Measurements from ENCODE around the gene DUSP22.
"Not testable (repeated sequence)": the region's sequence is repeated elsewhere in the genome, so short reads cannot be mapped to it uniquely, and the experiment has no call there.

DUSP22 gene

GRCh38 chr6:280775-281468 lies 11.4 kb upstream of the DUSP22 start:
- DNase-seq (ENCODE audit: low spot score) = no peak

- no peak for DNase-seq (ENCODE audit: low spot score)
These were observed 10.7 kb upstream of the DUSP22 start for GRCh38 chr6:281469-282103.

GRCh38 chr6:282177-282866 lies 10.0 kb upstream of the DUSP22 start:
- DNase-seq (ENCODE audit: low spot score) = no peak

- no peak for DNase-seq (ENCODE audit: low spot score)
These were observed 9.3 kb upstream of the DUSP22 start for GRCh38 chr6:282867-283416.

- no peak for DNase-seq (ENCODE audit: low spot score)
These were observed 7.8 kb upstream of the DUSP22 start for GRCh38 chr6:284486-284885.

- DNase-seq (ENCODE audit: low spot score) = no peak
These were observed 7.1 kb upstream of the DUSP22 start for GRCh38 chr6:285030-285771.

- not testable (repeated sequence) for DNase-seq (ENCODE audit: low spot score)
These were observed 6.4 kb upstream of the DUSP22 start for GRCh38 chr6:285902-286301.

- DNase-seq (ENCODE audit: low spot score) = no peak
These were observed 5.4 kb upstream of the DUSP22 start for GRCh38 chr6:286681-287488.

- no peak for DNase-seq (ENCODE audit: low spot score)
These were observed 4.8 kb upstream of the DUSP22 start for GRCh38 chr6:287489-287860.

- DNase-seq (ENCODE audit: low spot score) = no peak
These were observed 3.4 kb upstream of the DUSP22 start for GRCh38 chr6:288866-289265.

- DNase-seq (ENCODE audit: low spot score) = peak; percentile 52
These were observed 2.0 kb upstream of the DUSP22 start for GRCh38 chr6:290111-290922.

- DNase-seq (ENCODE audit: low spot score) = no peak
These were observed 1.0 kb upstream of the DUSP22 start for GRCh38 chr6:291204-291696.

GRCh38 chr6:292506-293192 lies 362 bp downstream of the DUSP22 start:
- peak; percentile 70 for DNase-seq (ENCODE audit: low spot score)

- no peak for DNase-seq (ENCODE audit: low spot score)
These were observed 1.2 kb downstream of the DUSP22 start for GRCh38 chr6:293193-294174.

- no peak for DNase-seq (ENCODE audit: low spot score)
These were observed 2.6 kb downstream of the DUSP22 start for GRCh38 chr6:294656-295565.

GRCh38 chr6:296151-297122 lies 4.2 kb downstream of the DUSP22 start:
- no peak for DNase-seq (ENCODE audit: low spot score)
